ENCODE results near the gene DEPDC5. TPM values are rescaled to one million over a fixed set of nuclear protein-coding genes. Genes with fewer than 3 reads are reported as not detected.
A peak's percentile ranks its signal among the peaks of the same experiment; 100 is the strongest.
"Not testable (repeated sequence)": the region's sequence is repeated elsewhere in the genome, so short reads cannot be mapped to it uniquely, and the experiment has no call there.

DEPDC5 gene
- total and polyA plus RNA-seq, 2 experiments from 2014 or later, result 6.3 to 7.6 TPM

GRCh38 chr22:31752096-31752847, 1.5 kb upstream of the DEPDC5 start:
- H3F3A ChIP-seq (ENCODE audit: insufficient read depth), result peaks cover 15% of the 10 kb centered on the region
- in situ Hi-C loops (cut with MboI), result no loop called here
- H3K4me1 ChIP-seq (ENCODE audit: insufficient read depth), result peaks cover 34% of the 10 kb centered on the region
- peaks cover 37% of the 10 kb centered on the region for H3K79me2 ChIP-seq (ENCODE audit: insufficient read depth)
- H3K27ac ChIP-seq, result peak overlapping the region; percentile 87
- H4K20me1 ChIP-seq (ENCODE audit: insufficient read depth), result no peaks in the 10 kb centered on the region
- no peaks in the 10 kb centered on the region for H3K36me3 ChIP-seq (ENCODE audit: low read depth)
- no peaks in the 10 kb centered on the region for H3K9me2 ChIP-seq (ENCODE audit: insufficient read depth)
- no peak overlapping the region; the same call in 1 of the 2 replicates for H3K4me3 ChIP-seq
- peak overlapping the region; percentile 86 for H3K9ac ChIP-seq
- DNase-seq, result no peak
- H2AFZ ChIP-seq, result peak overlapping the region; percentile 82
- peak overlapping the region; percentile 84 for H3K4me2 ChIP-seq (ENCODE audit: unreplicated experiment)
- TF ChIP-seq EZH2phosphoT487 (IDR thresholded peaks at IDR 0.05; ENCODE audit: insufficient read depth, low read depth) (no peak), EZH2 (IDR thresholded peaks at IDR 0.05; ENCODE audit: insufficient read depth, poor library complexity, severe bottlenecking) (no peak)
- 71 to 72% methylated on average over 7 of the region's 7 CpGs for WGBS, 2 experiments (ENCODE audit: low coverage in 1 of 2, low lambda C conversion rate in 2 of 2, missing lambda C conversion rate in 2 of 2)
- H3K9me3 ChIP-seq (ENCODE audit: low read depth), result no peaks in the 10 kb centered on the region
- H3K27me3 ChIP-seq (replicated peaks; ENCODE audit: insufficient read depth), result no peaks in the 10 kb centered on the region

GRCh38 chr22:31753005-31753633, 700 bp upstream of the DEPDC5 start:
- peaks cover 29% of the 10 kb centered on the region for H3K79me2 ChIP-seq (ENCODE audit: insufficient read depth)
- peak; percentile 45 for DNase-seq
- 2 to 4% methylated on average over 20 of the region's 20 CpGs for WGBS, 2 experiments (ENCODE audit: low coverage in 1 of 2, low lambda C conversion rate in 2 of 2, missing lambda C conversion rate in 2 of 2)
- peak overlapping the region; percentile 77 for H3K4me3 ChIP-seq
- H3K27ac ChIP-seq, result peak overlapping the region; percentile 87
- H4K20me1 ChIP-seq (ENCODE audit: insufficient read depth), result no peaks in the 10 kb centered on the region
- peaks cover 15% of the 10 kb centered on the region for H3F3A ChIP-seq (ENCODE audit: insufficient read depth)
- H3K9me3 ChIP-seq (ENCODE audit: low read depth), result no peaks in the 10 kb centered on the region
- H2AFZ ChIP-seq, result peak overlapping the region; percentile 82
- no peaks in the 10 kb centered on the region for H3K27me3 ChIP-seq (replicated peaks; ENCODE audit: insufficient read depth)
- no peak for TF ChIP-seq EZH2phosphoT487 (IDR thresholded peaks at IDR 0.05; ENCODE audit: insufficient read depth, low read depth)
- TF ChIP-seq EZH2 (IDR thresholded peaks at IDR 0.05; ENCODE audit: insufficient read depth, poor library complexity, severe bottlenecking), result no peak
- no peaks in the 10 kb centered on the region for H3K9me2 ChIP-seq (ENCODE audit: insufficient read depth)
- no peaks in the 10 kb centered on the region for H3K36me3 ChIP-seq (ENCODE audit: low read depth)
- peaks cover 26% of the 10 kb centered on the region for H3K4me1 ChIP-seq (ENCODE audit: insufficient read depth)
- in situ Hi-C loops (cut with MboI), result no loop called here
- H3K9ac ChIP-seq, result peak overlapping the region; percentile 86
- peak overlapping the region; percentile 84 for H3K4me2 ChIP-seq (ENCODE audit: unreplicated experiment)

DNA sequence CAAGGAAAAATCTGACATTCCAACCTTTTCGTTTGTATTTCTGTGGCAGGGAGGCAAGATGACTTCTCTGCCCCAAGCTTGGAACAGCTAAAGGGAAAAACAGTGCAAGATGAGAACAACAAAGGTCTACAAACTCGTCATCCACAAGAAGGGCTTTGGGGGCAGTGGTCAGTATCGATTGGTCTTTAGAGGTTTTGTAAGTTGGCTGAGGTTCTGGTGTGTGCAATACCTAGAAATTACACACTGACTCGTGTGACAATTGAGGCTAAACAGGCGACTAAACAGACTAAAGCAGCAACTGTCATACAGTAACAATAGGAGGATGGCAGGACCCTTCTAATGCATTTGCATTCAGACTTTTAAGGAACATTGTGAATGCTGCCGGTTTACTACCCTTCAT, 994 bp downstream of the DEPDC5 start:
- TF ChIP-seq EZH2phosphoT487 (IDR thresholded peaks at IDR 0.05; ENCODE audit: insufficient read depth, low read depth), result no peak
- no peak for TF ChIP-seq EZH2 (IDR thresholded peaks at IDR 0.05; ENCODE audit: insufficient read depth, poor library complexity, severe bottlenecking)
- peak overlapping the region; percentile 84 for H3K4me2 ChIP-seq (ENCODE audit: unreplicated experiment)
- peak overlapping the region; percentile 82 for H2AFZ ChIP-seq
- H3K27me3 ChIP-seq (replicated peaks; ENCODE audit: insufficient read depth), result no peaks in the 10 kb centered on the region
- H3K4me3 ChIP-seq, result peak overlapping the region; percentile 77
- H3K9ac ChIP-seq, result peak overlapping the region; percentile 86
- peaks cover 15% of the 10 kb centered on the region for H3F3A ChIP-seq (ENCODE audit: insufficient read depth)
- H3K27ac ChIP-seq, result peak overlapping the region; percentile 87
- no peaks in the 10 kb centered on the region for H4K20me1 ChIP-seq (ENCODE audit: insufficient read depth)
- H3K36me3 ChIP-seq (ENCODE audit: low read depth), result no peaks in the 10 kb centered on the region
- no peaks in the 10 kb centered on the region for H3K9me2 ChIP-seq (ENCODE audit: insufficient read depth)
- no peak for DNase-seq
- in situ Hi-C loops (cut with MboI), result no loop called here
- 23 to 27% methylated on average over 6 of the region's 6 CpGs for WGBS, 2 experiments (ENCODE audit: low coverage in 1 of 2, low lambda C conversion rate in 2 of 2, missing lambda C conversion rate in 2 of 2)
- H3K4me1 ChIP-seq (ENCODE audit: insufficient read depth), result peaks cover 18% of the 10 kb centered on the region
- H3K79me2 ChIP-seq (ENCODE audit: insufficient read depth), result peaks cover 12% of the 10 kb centered on the region
- H3K9me3 ChIP-seq (ENCODE audit: low read depth), result no peaks in the 10 kb centered on the region

- H3K9me2 ChIP-seq (ENCODE audit: insufficient read depth), result no peaks in the 10 kb centered on the region
- no peak for TF ChIP-seq EZH2 (IDR thresholded peaks at IDR 0.05; ENCODE audit: insufficient read depth, poor library complexity, severe bottlenecking)
- TF ChIP-seq EZH2phosphoT487 (IDR thresholded peaks at IDR 0.05; ENCODE audit: insufficient read depth, low read depth), result no peak
- H3K27ac ChIP-seq, result no peak overlapping the region
- H3K9me3 ChIP-seq (ENCODE audit: low read depth), result no peaks in the 10 kb centered on the region
- peaks cover 15% of the 10 kb centered on the region for H3F3A ChIP-seq (ENCODE audit: insufficient read depth)
- H3K9ac ChIP-seq, result no peak overlapping the region
- no peaks in the 10 kb centered on the region for H3K27me3 ChIP-seq (replicated peaks; ENCODE audit: insufficient read depth)
- H3K4me3 ChIP-seq, result no peak overlapping the region
- H3K4me2 ChIP-seq (ENCODE audit: unreplicated experiment), result no peak overlapping the region
- no peaks in the 10 kb centered on the region for H4K20me1 ChIP-seq (ENCODE audit: insufficient read depth)
- H3K4me1 ChIP-seq (ENCODE audit: insufficient read depth), result peaks cover 13% of the 10 kb centered on the region
- WGBS, 2 experiments (ENCODE audit: low coverage in 1 of 2, low lambda C conversion rate in 2 of 2, missing lambda C conversion rate in 2 of 2), result 95 to 97% methylated on average over 1 of the region's 1 CpG
- no peak for DNase-seq
- no peak overlapping the region for H2AFZ ChIP-seq
- in situ Hi-C loops (cut with MboI), result no loop called here
- 0 out of 2 replicates have a peak, but pooled peaks cover 11% of the 10 kb centered on the region for H3K79me2 ChIP-seq (ENCODE audit: insufficient read depth)
- no peaks in the 10 kb centered on the region; the same call in 1 of the 2 replicates for H3K36me3 ChIP-seq (ENCODE audit: low read depth)
Observed at GRCh38 chr22:31757265-31757664, 3.4 kb downstream of the DEPDC5 start.

GRCh38 chr22:31758860-31759259, 5.0 kb downstream of the DEPDC5 start:
- H3K4me1 ChIP-seq (ENCODE audit: insufficient read depth); H3K4me2 ChIP-seq (ENCODE audit: unreplicated experiment); in situ Hi-C loops (cut with MboI); H3F3A ChIP-seq (ENCODE audit: insufficient read depth); H3K27ac ChIP-seq; H2AFZ ChIP-seq; H3K9me2 ChIP-seq (ENCODE audit: insufficient read depth); H3K27me3 ChIP-seq (replicated peaks; ENCODE audit: insufficient read depth); DNase-seq; H3K4me3 ChIP-seq; H3K36me3 ChIP-seq (ENCODE audit: low read depth); H3K9me3 ChIP-seq (ENCODE audit: low read depth); H3K9ac ChIP-seq; H4K20me1 ChIP-seq (ENCODE audit: insufficient read depth): not testable (repeated sequence)
- 97 to 98% methylated on average over 5 of the region's 5 CpGs for WGBS, 2 experiments (ENCODE audit: low coverage in 1 of 2, low lambda C conversion rate in 2 of 2, missing lambda C conversion rate in 2 of 2)
- H3K79me2 ChIP-seq (ENCODE audit: insufficient read depth), result 0 out of 2 replicates have a peak, but pooled peaks cover 11% of the 10 kb centered on the region

All from GM23248 (cell line).